Fibroblast of the aortic adventitia (primary cell): ENCODE results near the gene TLCD4. TPM values are rescaled to one million over a fixed set of nuclear protein-coding genes. Genes with fewer than 3 reads are reported as not detected.
"Not testable (repeated sequence)": the region's sequence is repeated elsewhere in the genome, so short reads cannot be mapped to it uniquely, and the experiment has no call there.

Source experiments
- DNase-seq: peaks from one replicate; pipeline ENCODE4 v3.0.0-alpha.2; 2010; ENCODE audit warnings: low read depth
- H3K4me3 ChIP-seq: 2 replicates; pipeline ENCODE4 v1.5.1; 2011; ENCODE audit warnings: low read depth, mild to moderate bottlenecking, control low read depth, low read length, moderate library complexity
- small RNA-seq: library from RNA; depleted of rRNA; stranded (forward); fragments of <200 nt; gene quantifications from one replicate; pipeline ENCODE3, GENCODE V24; 2012
- total RNA-seq: library from RNA; depleted of rRNA; stranded (reverse); fragments of >200 nt; gene quantifications from 2 replicates; pipeline ENCODE4 v1.2.3, GENCODE V29; 2012; ENCODE audit warnings: low replicate concordance
- TF ChIP-seq, protein P1 (sequence below): IDR thresholded peaks from 2 replicates; pipeline ENCODE4 v1.5.1; 2011; ENCODE audit warnings: mild to moderate bottlenecking, low read length, control low read depth, inconsistent platforms; ENCODE audit not compliant: insufficient read depth

Gene TLCD4
- total RNA-seq, 1 donor, result 0.36 TPM

DNA sequence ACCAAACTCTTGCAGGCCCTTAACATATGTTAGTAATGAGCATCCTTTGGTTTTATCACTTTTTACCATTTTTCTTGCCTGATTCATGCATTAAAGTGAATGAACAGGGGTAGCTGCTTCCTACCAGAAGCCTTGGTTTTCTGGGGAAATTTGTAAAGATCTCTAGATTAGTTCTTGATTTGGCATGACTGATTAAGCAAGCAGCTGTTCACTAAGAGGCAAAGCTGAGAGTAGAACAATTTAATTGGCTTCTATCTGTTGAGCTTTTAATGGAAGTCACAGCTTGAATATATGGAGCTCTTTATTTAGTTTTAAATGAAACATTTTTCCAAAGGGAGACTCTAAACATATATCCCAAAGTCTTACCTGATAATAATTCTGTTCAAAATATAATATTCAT, 23.6 kb downstream of the TLCD4 start:
- TF ChIP-seq, protein P1, sequence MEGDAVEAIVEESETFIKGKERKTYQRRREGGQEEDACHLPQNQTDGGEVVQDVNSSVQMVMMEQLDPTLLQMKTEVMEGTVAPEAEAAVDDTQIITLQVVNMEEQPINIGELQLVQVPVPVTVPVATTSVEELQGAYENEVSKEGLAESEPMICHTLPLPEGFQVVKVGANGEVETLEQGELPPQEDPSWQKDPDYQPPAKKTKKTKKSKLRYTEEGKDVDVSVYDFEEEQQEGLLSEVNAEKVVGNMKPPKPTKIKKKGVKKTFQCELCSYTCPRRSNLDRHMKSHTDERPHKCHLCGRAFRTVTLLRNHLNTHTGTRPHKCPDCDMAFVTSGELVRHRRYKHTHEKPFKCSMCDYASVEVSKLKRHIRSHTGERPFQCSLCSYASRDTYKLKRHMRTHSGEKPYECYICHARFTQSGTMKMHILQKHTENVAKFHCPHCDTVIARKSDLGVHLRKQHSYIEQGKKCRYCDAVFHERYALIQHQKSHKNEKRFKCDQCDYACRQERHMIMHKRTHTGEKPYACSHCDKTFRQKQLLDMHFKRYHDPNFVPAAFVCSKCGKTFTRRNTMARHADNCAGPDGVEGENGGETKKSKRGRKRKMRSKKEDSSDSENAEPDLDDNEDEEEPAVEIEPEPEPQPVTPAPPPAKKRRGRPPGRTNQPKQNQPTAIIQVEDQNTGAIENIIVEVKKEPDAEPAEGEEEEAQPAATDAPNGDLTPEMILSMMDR, result no peak
- no peak for DNase-seq
- no peak overlapping the region for H3K4me3 ChIP-seq

DNA sequence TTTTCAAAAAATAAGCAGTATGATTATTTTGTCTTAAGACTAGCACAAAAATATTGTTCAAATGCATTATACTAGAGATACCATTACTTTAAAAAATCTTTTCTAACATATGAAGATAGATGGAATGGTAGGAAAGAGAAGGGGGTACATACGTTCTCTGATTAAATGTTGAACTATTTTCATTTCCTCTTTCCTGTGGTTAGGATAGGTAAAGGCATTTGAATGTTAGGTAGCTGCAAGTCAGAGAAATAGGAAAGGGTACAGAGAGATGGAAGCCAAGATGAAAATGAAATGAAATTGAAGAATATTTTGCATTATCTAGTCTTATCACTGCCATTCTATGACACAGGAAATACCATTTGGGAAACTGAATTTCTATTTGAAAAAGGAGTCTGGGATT, 28.3 kb downstream of the TLCD4 start:
- TF ChIP-seq, protein P1, result no peak
- no peak for DNase-seq
- H3K4me3 ChIP-seq, result no peak overlapping the region

DNA sequence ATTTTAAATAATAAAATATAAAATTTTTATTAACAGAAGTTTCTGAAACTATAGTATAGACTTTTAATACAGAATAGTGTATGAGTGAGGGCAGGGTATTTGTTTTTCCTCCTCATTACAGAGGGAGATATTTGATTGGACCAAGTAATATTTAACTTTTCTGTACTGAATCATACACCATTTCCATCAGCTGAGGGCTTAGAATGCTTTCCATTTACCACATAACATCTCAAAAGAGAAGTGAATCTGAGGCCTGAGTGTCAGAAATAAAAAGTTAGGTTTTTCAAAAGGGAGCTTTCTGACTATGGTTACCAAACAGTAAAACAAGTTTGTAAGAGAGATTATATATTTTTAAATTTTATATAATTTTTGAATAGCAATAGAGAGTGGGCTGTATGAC, 29.5 kb downstream of the TLCD4 start:
- DNase-seq, result no peak
- no peak overlapping the region for H3K4me3 ChIP-seq
- TF ChIP-seq, protein P1, result no peak

DNA sequence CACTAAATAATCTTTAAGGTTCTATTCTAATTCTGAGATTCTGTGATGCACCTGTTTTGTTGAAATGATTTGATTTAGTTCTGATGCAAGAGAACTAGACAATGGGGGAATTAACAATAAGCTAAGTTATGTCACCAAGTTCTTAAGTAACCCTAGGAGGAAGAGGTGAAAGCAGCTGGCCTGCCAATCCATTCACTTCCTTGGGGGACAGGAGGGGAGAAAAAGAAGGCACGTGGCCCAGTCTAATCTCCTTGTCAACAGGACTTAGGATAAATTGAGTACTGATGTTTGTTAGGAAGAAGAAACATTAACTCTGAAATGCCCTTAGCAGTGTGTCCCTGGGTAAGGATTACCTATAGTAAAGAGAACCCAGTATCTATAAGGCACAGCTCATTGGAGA, 36.9 kb downstream of the TLCD4 start:
- no peak for DNase-seq
- no peak overlapping the region for H3K4me3 ChIP-seq
- TF ChIP-seq, protein P1, result no peak

DNA sequence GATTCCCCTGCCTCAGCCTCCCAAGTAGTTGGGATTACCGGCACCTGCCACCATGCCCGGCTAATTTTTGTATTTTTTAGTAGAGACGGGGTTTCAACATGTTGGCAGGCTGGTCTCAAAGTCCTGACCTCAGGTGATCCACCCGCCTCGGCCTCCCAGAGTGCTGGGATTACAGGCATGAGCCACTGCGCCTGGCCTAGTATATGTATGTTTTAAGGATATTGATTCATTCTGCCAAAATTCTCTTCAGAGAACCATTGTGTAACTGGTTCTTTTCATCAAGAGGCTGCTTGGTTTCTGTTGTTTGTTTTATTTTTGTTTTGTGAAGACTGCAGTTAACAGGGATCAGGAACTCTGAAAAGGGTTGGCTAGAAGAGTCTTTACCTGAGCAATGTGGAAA, 48.4 kb downstream of the TLCD4 start:
- not testable (repeated sequence) for DNase-seq, H3K4me3 ChIP-seq

Small RNAs within 50 kb of the gene (small RNA-seq; reads per million reads assigned to genes)
- gene RF00019, result not detected

Other genes starting within 250 kb of the TLCD4 start
- gene CNN3, start 190.2 kb upstream of the TLCD4 start, total RNA-seq, result 211 and 318 TPM in 2 replicates
- gene ALG14, start 44.4 kb upstream of the TLCD4 start, total RNA-seq, result 1.2 and 2.4 TPM in 2 replicates
- gene RWDD3, start 116.9 kb downstream of the TLCD4 start, total RNA-seq, result 12.5 and 20.6 TPM in 2 replicates